Embryonic facial prominence (tissue), 1 donor: ENCODE results near the gene MEGF11.
"Not testable (repeated sequence)": the region's sequence is repeated elsewhere in the genome, so short reads cannot be mapped to it uniquely, and the experiment has no call there.

ENCODE experiments used
- DNase-seq: peaks from one replicate; pipeline ENCODE4 v3.0.0-alpha.2; 2016; ENCODE audit errors: extremely low spot score

MEGF11 gene

DNA sequence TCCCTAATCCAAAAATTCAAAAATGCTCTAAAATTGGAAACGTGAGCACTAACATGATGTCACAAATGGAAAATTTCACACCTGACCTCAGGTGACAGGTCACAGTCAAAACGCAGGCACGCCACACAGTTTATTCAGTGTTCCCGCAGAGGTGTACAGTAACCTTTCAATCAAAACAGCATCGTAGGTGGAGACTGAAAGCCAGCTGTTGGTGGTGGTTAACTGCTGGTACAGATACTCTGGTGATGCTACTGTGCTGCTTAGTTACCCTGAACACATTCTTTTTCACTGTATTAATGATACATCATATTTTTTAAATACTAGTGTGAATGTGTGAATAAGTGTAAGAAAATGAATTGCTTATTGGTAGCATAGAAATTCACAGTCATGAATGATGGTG is 360.5 kb downstream of the MEGF11 start:
- DNase-seq, result no peak

DNA sequence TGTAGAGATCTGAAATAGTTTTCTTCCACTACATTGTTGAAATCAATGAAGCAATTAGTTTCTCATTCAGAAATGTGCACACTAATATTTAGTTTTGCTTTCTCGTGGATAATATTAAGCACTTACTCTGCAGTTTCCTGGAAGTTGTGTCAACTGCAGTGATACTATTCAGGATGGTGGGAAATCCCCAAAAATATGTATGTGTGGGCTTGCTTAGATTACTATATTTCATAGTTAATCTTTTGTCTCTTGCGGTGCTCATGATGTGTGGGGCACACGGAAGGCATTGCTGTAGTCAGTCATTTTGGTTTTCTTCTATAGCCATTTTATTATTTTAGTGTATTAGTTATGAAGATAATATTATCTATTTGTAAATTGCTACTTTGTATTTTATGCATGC is 364.6 kb downstream of the MEGF11 start:
- no peak for DNase-seq

DNA sequence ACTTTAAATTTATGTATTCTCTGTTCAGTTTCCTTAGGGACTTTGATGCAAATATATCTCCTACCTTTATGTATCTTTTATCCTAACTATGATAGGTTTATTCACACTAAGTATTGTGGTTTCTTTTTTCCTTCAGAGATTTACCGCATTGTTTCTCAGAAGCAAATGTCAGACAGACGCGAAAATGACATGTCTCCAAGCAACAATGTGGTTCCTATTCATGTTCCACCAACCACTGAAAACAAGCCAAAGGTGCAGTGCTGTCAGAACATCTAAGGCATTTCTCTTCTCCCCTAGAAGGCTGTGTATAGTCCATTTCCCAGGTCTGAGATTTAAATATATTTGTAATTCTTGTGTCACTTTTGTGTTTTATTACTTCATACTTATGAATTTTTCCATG is 366.0 kb downstream of the MEGF11 start:
- no peak for DNase-seq

DNA sequence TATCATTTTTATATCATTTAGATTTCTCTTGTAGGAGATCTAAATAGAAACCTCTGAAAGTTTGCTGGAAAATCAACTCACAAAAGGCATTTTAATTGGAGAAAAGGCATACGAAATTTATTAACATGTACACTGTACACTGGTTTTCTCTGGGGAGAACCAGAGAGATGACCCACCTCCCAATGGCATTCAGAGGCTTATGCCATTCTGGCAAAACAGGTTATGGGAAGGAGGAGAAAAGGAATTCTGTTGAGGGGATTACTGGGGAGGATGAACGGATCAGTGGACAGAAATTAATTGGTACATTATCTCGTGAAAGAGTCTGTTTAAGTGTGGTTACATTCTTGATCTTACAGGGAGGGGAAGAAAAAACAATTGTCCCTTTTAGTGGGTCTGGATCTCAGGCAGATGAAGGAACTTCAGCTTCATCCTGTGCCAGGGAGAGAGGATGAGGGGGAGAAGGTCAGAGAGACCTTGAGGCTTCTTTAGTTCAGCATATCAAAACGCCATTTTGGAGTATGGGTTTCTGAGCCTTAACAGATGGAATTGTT is 367.8 kb downstream of the MEGF11 start:
- DNase-seq, result no peak

DNA sequence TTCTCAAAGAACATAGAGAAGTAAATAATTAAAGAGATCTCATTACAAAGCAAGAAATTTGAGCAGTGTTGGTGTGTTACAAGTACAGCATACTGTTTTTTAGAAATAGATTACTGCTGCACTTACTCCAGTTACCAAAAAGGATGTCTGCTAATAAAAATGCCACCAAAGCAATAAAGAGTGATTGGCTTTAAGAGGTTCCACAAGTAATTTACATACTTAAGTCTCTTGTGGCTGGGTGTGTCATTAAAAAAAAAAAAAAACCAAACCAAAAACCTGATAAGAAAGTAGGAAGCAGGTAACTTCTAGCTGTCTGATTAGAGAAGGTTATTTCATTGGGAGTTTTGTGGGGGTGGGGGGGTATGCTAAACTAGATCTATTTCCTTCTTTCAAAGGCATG is 369.0 kb downstream of the MEGF11 start:
- no peak for DNase-seq

DNA sequence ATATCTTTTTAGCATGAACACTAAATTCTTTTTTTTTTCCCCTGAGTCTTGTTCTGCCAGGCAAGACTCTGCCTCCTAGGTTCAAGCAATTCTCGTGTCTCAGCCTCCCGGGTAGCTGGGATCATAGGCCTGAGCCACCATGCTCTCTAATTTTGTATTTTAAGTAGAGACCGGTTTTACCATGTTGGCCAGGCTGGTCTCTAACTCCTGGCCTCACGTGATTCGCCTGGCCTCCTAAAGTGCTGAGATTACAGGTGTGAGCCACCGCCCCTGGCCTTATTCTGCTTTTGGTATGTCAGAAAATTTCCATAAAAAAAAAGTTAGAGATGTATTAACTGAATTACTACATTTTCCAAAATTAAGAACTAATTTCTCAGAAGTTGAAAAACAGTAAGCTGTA is 370.0 kb downstream of the MEGF11 start:
- no peak for DNase-seq

DNA sequence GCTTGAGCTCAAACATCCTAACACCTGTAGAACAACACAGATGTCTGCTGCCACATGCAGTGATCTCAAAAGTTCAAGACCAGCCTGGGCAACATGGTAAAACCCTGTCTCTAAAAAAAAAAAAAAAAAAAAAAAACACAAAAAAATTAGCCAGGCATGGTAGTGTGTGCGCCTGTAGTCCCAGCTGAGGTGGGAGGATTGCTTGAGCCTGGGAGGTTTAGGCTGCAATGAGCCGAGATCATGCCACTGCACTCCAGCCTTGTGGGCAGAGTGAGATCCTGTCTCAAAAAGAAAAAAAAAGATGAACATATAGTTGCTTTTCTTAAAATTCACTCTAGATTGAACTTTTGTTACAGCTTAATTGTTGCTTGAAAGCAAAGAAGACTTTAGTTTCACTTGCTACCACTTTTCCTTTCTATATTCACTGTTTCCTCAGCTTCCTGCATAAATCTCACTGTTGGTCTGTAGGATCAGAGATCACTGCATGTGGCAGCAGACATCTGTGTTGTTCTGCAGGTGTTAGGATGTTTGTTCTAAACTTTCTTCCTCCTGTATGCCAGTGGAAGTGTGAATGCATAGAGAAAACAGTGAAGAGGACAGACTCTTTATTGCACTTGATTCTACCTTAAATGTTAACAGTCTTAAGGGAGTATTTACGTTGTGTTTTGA is 371.6 kb downstream of the MEGF11 start:
- DNase-seq, result no peak

DNA sequence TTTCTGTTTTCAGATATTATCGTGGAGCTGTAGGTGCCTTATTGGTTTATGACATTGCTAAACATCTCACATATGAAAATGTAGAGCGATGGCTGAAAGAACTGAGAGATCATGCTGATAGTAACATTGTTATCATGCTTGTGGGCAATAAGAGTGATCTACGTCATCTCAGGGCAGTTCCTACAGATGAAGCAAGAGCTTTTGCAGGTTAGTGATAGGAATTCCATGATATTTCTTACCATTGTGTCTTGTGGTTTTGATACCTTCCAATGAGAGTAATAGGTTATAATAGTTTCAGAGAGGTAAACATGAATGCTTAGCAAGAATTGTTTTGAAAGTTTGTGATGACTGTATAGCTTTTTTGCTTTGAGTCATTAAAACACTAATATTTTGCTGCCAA is 375.8 kb downstream of the MEGF11 start:
- no peak for DNase-seq

DNA sequence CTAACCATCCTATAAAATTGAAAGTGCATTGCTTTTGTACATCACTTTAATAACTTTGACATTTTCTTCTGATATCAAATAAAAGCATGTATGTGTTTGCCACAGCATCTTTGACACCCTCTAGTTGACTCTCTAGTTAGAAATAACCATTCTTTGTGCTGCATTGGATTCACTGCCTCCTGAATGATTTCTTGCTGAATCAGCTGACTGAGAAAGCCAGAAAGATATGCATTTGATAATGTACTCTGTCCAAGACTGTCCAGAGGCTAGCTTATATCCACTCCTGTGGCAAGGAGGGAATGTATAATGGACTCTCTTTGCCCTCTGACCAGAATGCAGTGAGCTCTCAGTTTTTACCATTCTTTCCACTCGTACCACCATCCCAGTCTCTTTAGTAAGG is 378.1 kb downstream of the MEGF11 start:
- DNase-seq, result no peak

DNA sequence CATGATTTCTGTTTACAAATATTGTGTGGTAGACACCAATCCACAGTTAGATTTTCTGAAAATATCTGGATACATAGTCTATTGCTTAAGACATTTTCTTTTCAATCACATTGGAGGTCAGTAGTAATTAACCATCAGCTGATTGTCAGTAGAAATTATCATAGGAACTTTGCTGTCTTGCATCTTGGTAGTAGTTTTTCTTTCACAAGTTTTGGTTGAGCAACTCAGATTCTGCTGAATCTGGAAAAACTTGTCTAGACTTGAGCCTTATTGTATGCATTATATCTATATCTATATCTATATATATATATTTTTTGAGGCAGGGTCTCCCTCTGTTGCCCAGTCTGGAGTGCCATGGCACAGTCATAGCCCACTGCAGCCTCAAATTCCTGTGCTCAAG is 380.3 kb downstream of the MEGF11 start:
- DNase-seq, result no peak

DNA sequence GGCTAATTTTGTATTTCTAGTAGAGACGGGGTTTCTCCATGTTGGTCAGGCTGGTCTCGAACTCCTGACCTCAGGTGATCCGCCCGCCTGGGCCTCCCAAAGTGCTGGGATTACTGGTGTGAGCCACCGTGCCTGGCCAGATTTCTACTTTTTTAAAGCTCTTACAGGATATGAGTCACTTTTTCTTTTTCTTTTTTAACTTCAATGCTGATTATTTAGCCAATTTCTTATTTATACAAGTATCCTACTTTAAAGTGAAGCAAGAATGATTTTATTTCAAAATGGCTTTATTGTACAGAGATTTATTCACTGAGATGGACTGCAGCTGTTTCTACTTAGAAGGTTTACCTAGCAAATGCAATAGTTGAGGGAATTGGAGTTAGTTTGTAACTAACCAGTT is 381.0 kb downstream of the MEGF11 start:
- not testable (repeated sequence) for DNase-seq

DNA sequence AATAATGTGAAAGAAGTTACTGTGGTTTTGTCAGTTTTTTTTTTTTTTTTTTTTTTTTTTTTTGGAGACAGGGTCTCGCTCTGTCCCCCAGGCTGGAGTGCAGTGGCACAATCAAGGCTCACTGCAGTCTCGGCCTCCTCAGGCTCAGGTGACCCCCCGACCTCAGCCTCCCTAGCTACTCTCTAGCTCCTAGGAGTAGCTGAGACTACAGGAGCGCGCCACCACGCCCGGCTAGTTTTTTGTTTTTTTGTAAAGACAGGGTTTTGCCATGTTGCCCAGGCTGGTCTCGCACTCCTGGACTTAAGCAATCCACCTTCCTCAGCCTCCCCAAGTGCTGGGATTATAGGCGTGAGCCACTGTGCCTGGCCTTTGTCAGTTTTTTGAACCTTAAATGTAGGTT is 381.7 kb downstream of the MEGF11 start:
- DNase-seq, result not testable (repeated sequence)

DNA sequence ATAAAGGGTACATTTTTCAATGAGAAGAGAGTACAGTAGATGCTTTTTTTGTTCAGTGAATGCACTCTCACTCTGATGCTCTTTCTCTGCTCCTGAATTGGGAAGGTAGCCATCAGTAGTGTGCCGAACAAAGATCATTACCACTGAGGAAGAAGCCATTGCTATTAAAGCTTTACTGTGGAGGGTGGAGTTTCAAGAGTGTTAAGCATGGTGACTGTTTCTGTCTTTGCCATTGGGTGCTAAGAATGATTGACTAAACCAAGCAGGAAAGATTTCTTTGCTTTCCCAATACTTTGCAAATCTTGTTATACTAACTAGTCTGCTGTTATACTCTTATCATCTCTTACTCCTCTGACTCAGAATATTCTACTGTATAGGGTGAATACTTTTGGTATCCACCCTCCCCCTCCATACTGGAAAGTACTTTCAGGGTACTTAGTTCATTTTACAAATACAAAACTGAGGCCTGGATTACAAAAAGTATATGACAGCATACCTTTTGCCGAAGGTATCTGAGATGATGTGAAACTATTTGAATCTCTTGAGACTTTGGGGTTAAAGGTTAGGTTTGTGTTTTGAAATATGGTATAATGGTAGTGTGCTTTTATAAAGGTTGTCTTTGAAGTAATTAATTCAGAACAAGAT is 382.5 kb downstream of the MEGF11 start:
- DNase-seq, result no peak

DNA sequence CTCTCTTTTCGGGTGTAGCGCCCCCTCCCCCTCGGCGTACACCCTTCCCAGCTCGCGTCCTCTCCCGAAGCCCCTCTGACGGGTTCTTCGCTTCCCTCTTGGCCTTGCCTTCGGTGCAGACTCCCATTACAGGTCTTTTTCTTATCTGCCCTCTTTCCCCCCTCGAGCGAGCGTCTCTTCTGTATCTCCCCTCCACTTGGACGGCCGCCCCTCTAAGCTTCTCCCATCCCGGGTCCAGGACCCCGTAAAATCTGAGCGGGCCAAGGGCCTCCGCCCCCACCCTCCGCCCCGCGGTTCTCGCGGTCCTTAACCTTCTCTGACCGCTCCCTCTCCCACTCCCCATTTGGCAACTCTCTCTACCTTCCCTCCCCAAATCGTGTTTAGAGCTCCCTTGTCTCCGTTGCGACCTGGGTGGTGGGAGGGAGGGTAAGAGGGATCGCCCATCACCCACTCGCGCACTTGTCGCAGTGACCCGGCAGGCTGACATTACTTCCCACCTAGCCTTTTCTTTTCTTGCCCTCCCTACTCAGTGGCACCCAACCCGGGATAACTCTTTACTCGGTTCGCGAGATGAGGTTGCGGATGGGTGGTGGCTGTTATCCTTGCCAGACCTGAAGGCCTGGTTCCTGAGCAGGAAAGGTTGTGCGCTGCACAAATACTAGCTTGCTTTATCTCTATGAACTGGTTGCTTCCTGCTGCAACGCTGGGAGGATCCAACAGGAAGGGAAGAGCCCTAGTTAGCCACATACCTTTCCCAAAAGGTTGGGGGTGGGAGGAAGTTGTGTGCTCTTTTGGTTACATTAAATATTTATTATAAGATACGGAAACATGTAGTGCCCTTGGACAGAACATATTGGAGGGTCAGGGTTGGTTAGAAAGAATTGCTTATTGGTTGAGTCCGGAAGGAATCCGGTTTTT is 383.3 kb downstream of the MEGF11 start:
- DNase-seq, result peak; percentile 14

DNA sequence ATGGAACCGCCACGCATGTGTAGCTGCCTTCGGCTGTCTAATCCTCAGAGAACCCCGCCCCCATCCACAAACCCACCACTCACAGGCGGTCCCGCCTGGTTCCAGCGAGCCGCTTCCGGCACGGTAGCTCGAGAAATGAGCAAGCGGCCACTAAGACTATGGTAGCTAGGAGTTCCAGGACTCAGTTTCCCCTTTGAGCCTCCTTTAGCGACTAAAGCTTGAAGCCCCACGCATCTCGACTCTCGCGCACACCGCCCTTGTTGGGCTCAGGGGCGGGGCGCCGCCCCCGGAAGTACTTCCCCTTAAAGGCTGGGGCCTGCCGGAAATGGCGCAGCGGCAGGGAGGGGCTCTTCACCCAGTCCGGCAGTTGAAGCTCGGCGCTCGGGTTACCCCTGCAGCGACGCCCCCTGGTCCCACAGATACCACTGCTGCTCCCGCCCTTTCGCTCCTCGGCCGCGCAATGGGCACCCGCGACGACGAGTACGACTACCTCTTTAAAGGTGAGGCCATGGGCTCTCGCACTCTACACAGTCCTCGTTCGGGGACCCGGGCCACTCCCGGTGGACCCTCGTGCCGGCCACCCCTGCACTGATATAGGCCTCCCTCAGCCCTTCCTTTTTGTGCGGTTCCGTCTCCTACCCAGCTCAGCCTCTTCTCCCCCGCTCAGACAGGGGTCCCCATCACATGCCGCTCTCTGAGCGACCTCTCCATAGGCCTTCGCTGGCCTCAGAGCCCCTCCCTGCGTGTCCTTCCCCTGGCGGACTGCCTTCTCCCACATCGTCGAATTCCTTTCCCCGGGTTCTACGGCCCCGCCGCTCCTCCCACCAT is 384.2 kb downstream of the MEGF11 start, which contains the start of gene RAB11A:
Gene RAB11A, plus strand, starts transcription at position 366 of the 828 bp plus-strand sequence. Its CDS starts 95 bp downstream, at position 461.
- peak; percentile 97 for DNase-seq

DNA sequence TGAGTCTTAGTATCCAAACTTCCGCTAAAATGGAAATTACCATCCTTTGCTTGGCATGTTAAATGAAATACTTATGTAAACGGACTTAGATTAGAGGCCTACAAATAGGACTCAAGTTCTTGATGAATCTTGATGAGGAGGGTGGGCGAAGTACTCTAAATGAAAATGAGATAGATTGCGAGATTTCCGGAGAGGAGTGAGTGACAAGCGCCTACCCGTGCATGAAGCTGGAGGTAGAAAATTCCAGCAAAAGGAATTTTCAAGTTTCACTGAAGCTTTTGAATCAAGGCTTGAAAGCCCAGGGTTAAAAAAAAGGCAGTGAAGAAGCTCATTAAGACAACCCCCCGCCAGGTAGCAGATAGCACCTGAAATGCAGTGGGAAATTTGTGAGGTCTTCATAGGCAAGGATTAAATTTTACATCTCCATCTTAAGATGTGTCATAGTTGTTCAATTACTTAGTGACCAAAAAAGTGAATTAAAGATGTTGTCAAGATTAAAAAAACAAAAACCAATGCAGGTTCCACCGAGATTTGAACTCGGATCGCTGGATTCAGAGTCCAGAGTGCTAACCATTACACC is 384.9 kb downstream of the MEGF11 start:
- no peak for DNase-seq

DNA sequence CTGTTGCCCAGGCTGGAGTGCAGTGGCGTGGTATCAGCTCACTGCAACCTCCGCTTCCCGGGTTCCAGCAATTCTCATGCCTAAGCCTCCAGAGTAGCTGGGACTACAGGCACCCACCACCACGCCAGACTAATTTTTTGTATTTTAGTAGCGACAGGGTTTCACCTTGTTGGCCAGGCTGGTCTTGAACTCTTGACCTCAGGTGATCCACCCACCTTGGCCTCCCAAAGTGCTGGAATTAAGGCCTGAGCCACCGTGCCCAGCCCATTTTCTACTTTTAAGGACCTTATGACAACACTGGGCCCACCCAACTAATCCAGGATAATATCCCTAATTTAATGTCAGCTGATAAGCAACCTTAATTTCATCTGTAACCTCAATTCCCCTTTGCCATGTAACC is 385.6 kb downstream of the MEGF11 start:
- not testable (repeated sequence) for DNase-seq

DNA sequence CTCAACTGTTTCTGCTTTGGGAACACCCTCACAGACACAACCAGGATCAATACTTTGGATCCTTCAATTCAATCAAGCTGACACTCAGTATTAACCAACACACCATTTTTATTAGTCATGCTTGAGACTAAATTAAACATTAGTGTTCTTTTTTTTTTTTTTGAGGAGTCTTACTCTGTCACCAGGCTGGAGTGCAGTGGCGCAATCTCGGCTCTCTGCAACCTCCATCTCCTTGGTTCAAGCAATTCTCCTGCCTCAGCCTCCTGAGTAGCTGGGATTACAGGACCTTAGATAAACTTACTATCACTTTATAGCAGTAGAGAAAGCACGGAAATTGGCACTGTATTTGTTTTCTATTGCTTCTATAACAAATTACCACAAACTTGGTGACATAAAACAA is 386.3 kb downstream of the MEGF11 start:
- no peak for DNase-seq

DNA sequence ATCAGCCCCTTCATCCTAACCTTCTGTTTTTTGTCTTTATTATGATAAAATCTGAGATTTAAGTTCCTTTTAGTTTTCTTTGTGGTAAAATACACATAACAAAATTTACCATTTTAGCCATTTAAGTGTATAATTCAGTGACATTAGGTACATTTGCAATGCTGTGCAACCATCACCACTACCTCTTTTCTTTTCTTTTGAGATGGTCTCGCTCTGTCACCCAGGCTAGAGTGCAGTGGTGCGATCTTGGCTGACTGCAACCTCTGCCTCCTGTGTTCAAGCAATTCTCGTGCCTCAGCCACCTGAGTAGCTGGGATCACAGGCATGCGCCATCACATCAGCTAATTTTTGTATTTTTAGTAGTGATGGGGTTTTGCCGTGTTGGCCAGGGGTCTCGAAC is 390.4 kb downstream of the MEGF11 start:
- DNase-seq, result no peak

DNA sequence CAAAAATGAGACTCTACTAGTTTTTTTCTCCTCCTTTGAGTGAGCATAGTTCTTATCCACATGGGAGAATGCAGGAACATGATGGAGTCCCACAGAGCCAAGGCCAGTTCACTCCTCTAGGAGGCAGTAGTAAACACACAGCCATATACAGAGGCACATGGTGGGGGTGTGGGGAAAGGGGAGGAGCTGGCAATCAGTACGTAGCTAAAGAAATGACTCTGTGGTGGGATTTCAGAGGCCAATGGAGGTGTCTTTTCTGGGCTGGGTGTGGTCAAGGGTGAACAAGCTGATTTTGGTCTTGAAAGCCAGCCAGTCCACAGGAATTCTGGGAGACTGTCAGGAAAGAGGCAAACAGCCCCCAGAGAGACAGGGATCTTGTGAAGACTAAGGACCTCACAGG is 390.9 kb downstream of the MEGF11 start:
- DNase-seq, result no peak
